ENCODE data around the gene SPIRE2.

The SPIRE2 gene

GRCh38 chr16:89902980-89903379, 74.7 kb downstream of the SPIRE2 start:
- TF ChIP-seq, protein P1, sequence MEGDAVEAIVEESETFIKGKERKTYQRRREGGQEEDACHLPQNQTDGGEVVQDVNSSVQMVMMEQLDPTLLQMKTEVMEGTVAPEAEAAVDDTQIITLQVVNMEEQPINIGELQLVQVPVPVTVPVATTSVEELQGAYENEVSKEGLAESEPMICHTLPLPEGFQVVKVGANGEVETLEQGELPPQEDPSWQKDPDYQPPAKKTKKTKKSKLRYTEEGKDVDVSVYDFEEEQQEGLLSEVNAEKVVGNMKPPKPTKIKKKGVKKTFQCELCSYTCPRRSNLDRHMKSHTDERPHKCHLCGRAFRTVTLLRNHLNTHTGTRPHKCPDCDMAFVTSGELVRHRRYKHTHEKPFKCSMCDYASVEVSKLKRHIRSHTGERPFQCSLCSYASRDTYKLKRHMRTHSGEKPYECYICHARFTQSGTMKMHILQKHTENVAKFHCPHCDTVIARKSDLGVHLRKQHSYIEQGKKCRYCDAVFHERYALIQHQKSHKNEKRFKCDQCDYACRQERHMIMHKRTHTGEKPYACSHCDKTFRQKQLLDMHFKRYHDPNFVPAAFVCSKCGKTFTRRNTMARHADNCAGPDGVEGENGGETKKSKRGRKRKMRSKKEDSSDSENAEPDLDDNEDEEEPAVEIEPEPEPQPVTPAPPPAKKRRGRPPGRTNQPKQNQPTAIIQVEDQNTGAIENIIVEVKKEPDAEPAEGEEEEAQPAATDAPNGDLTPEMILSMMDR (IDR thresholded peaks at IDR 0.05; ENCODE audit: extremely low read depth, missing control alignments) = no peak

DNA sequence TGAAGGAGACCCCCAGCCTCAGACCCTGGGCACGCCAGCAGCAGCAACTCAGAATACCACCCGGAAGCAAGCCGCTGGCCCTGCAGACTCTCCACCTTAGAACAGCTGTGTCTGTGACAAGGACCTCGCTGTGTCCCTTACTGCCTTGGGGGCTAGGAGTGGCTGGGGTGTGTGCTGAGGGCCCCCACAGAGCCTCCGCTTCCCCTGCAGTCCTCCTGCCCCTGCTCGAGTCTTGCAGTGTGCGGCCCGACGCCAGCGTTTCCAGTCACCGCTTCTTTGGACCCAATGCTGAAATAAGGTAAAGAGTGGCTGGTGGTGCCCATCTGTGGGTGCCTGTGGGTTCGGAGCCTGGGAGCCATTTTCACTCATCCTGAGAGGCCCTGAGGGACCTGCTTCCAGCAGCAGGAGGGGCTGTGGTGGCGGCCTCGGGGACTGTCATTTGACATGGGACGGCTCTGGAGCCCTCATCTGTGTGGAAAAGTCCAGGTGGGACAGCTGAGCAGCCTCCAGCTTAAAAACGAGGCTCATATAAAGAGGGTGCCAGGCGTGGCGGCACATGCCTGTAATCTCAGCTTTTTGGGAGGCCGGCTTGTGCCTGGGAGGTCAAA, 75.7 kb downstream of the SPIRE2 start:
- no peak for DNase-seq (ENCODE audit: low spot score)
- TF ChIP-seq, protein P1 (IDR thresholded peaks at IDR 0.05; ENCODE audit: extremely low read depth, missing control alignments) = no peak

More at GRCh38 chr16:89902980-89903379, 74.7 kb downstream of the SPIRE2 start:
- DNase-seq (ENCODE audit: low spot score) = no peak

GRCh38 chr16:89904606-89905510, 76.6 kb downstream of the SPIRE2 start:
- TF ChIP-seq, protein P1 (IDR thresholded peaks at IDR 0.05; ENCODE audit: extremely low read depth, missing control alignments) = no peak
- DNase-seq (ENCODE audit: low spot score) = no peak

GRCh38 chr16:89905511-89906139, 77.3 kb downstream of the SPIRE2 start:
- TF ChIP-seq, protein P1 (IDR thresholded peaks at IDR 0.05; ENCODE audit: extremely low read depth, missing control alignments) = no peak
- no peak for DNase-seq (ENCODE audit: low spot score)

DNA sequence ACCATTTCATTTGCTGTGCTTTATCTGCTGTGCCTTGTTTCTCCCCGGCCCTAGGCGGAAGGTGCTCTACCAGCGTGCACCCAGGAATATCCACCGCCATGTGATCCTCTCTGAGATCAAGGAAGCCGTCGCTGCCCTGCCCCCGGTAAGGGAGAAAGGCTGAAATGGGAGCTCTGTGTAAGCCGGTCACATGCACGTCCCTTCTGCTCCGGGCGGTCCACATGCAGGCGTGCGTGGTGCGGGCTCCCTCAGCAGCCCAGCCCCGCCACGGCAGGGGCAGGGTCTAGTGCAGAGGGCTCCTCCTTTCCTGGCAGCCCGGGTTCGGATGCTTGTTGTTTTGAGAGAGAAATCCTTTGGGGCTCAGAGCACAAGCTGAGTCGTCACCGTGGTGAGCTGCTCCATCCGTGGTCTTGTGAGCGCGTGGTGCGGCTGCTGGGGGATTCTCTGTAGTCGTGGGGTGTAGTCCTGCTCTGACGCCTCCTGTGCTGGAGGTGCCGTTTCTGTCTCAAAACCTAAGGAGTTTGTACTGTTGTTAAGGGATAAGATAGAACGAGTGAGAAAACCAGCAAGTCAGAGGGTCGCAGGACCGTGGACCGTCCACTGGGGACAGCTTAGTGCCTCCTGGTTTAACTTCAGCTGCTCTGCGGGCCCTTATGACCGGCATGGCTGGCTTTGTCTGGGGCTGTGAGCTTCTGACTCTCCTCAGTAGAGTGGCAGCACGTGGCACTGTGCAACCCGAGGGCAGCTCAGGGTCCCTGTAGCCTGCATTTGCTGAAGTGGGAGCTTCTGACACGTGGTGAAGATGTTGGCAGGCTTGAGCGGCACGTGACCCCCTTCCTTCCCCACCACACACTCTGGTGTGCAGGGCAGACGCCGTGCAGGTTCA, 78.1 kb downstream of the SPIRE2 start:
- DNase-seq (ENCODE audit: low spot score) = no peak
- TF ChIP-seq, protein P1 (IDR thresholded peaks at IDR 0.05; ENCODE audit: extremely low read depth, missing control alignments) = no peak

DNA sequence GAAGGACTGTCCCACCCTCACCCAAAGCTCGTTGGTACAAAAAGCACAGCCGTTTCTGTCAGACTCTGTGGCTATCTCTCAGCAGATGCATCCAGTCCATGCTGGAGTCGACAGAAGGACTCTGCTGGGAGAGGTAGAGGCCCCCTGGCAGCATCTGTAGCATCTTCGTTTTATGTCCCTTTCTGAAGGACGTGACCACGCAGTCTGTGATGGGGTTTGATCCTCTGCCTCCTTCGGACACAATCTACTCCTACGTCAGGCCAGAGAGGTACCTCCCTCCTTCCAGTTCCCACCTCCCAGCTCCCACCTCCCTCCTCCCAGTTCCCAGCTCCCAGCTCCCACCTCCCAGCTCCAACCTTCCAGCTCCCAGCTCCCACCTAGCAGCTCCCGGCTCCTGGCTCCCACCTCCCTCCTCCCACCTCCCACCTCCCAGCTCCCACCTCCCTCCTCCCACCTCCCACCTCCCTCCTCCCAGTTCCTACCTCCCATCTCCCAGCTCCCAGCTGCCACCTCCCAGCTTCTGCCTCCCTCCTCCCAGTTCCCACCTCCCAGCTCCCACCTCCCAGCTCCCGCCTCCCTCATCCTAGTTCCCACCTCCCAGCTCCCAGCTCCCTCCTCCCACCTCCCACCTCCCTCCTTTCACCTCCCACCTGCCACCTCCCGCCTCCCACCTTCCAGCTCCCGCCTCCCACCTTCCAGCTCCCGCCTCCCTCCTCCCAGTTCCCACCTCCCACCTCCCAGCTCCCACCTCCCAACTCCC, 79.0 kb downstream of the SPIRE2 start:
- TF ChIP-seq, protein P1 (IDR thresholded peaks at IDR 0.05; ENCODE audit: extremely low read depth, missing control alignments) = no peak
- no peak for DNase-seq (ENCODE audit: low spot score)
